HepG2 (cell line): ENCODE results near the gene LRRC8C. TPM values are rescaled to one million over a fixed set of nuclear protein-coding genes. Genes with fewer than 3 reads are reported as not detected.

Experiments
- FOSL1 ChIP-seq: sonication (generic); formaldehyde crosslinking; IDR thresholded peaks from 2 replicates; pipeline ENCODE4 v1.9.0; 2021; ENCODE audit warnings: missing genetic modification reagents, borderline replicate concordance
- HES4 ChIP-seq: sonication (generic); formaldehyde crosslinking; IDR thresholded peaks from 2 replicates; pipeline ENCODE4 v1.9.0; 2021; ENCODE audit warnings: mild to moderate bottlenecking, missing genetic modification reagents, borderline replicate concordance
- NBN ChIP-seq: fragments of 450-650 bp; conservative IDR thresholded peaks from 2 replicates; pipeline ENCODE4 v1.6.1; 2017
- NCOA5 ChIP-seq: sonication (generic); formaldehyde crosslinking; IDR thresholded peaks from 2 replicates; pipeline ENCODE4 v1.4.0; 2020; ENCODE audit warnings: missing genetic modification reagents
- RXRA ChIP-seq: sonication (generic); formaldehyde crosslinking; IDR thresholded peaks from 2 replicates; pipeline ENCODE4 v1.5.1; 2020; ENCODE audit warnings: missing genetic modification reagents
- SMARCC2 ChIP-seq: fragments of 450-650 bp; IDR thresholded peaks from 2 replicates; pipeline ENCODE4 v1.6.1; 2017; ENCODE audit warnings: antibody characterized with exemption, mild to moderate bottlenecking
- SPEN ChIP-seq: sonication (generic); formaldehyde crosslinking; IDR thresholded peaks from 2 replicates; pipeline ENCODE4 v1.5.1; 2020; ENCODE audit warnings: low read depth, mild to moderate bottlenecking, missing genetic modification reagents
- polyA plus RNA-seq, 8 experiments: library from polyadenylated mRNA; depleted of rRNA in 3 of 8; stranded (reverse) in 7 of 8; unstranded in 1 of 8; fragments of >200 nt; fragmentation: Illumina TruSeq in 4 of 8; extraction: Trizol in 4 of 8; gene quantifications; 2 replicates each; pipeline versions ENCODE4 v1.2.1 to v1.2.3, GENCODE V29; 2011 to 2016; ENCODE audit warnings: low read depth in 4 of 8, missing spikeins in 1 of 8, mixed read lengths in 1 of 8; ENCODE audit not compliant: insufficient read depth in 1 of 8
- total RNA-seq, 5 experiments: library from RNA; depleted of rRNA; stranded (reverse); fragments of >200 nt; fragmentation: Illumina TruSeq; extraction: Trizol; gene quantifications; 2 replicates each; pipeline ENCODE4 v1.2.3, GENCODE V29; 2016; ENCODE audit warnings: low read depth in 1 of 5
- TF ChIP-seq, protein P1 (sequence below): sonication (generic); formaldehyde crosslinking; IDR thresholded peaks from 2 replicates; pipeline ENCODE4 v1.4.0; 2020; ENCODE audit warnings: missing genetic modification reagents, borderline replicate concordance
- TF ChIP-seq, protein P2 (sequence below): IDR thresholded peaks from 2 replicates; pipeline ENCODE4 v1.4.0; 2020; ENCODE audit warnings: mild to moderate bottlenecking, missing genetic modification reagents
- TF ChIP-seq, protein P3 (sequence below), 2 experiments: fragments of 450-650 bp in 1 of 2; sonication (generic) in 1 of 2; formaldehyde crosslinking in 1 of 2; IDR thresholded peaks; 2 replicates each; pipeline versions ENCODE4 v1.6.1 to v1.8.0; 2016 to 2022; ENCODE audit warnings: antibody characterized with exemption in 1 of 2, mild to moderate bottlenecking in 1 of 2, missing genetic modification reagents in 1 of 2

The LRRC8C gene
- total and polyA plus RNA-seq, 2 of the 13 experiments (the other 11 are each of a cell fraction or from before 2014, with no cell fraction given): 0.22 to 0.32 TPM

DNA sequence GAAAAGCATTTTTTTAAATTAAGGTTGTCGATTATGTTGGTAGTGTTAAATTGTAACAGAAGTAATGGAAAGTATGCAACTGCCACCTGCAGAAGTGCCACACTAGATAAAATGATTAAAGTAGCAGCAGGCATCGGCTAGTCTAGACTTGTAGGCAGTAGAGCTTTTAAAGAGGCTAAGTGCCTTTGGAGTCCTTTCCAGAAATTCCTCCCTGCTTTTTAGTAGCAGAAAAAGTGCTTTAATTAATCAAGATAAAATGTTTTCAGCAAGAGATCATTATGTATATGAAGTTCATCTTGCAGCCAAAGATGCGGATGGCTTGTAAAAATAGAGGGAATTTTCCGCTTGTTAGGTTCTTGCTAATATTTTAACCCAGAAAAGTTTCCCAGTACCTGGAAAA lies 100.8 kb downstream of the LRRC8C start (continued):
- TF ChIP-seq, protein P1, sequence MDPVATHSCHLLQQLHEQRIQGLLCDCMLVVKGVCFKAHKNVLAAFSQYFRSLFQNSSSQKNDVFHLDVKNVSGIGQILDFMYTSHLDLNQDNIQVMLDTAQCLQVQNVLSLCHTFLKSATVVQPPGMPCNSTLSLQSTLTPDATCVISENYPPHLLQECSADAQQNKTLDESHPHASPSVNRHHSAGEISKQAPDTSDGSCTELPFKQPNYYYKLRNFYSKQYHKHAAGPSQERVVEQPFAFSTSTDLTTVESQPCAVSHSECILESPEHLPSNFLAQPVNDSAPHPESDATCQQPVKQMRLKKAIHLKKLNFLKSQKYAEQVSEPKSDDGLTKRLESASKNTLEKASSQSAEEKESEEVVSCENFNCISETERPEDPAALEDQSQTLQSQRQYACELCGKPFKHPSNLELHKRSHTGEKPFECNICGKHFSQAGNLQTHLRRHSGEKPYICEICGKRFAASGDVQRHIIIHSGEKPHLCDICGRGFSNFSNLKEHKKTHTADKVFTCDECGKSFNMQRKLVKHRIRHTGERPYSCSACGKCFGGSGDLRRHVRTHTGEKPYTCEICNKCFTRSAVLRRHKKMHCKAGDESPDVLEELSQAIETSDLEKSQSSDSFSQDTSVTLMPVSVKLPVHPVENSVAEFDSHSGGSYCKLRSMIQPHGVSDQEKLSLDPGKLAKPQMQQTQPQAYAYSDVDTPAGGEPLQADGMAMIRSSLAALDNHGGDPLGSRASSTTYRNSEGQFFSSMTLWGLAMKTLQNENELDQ (CRISPR knock-in tag): no peak
- TF ChIP-seq SMARCC2 (no peak), SPEN (CRISPR knock-in tag) (no peak), NCOA5 (CRISPR knock-in tag) (no peak), HES4 (CRISPR knock-in tag) (no peak), NBN (no peak), RXRA (CRISPR knock-in tag) (no peak), FOSL1 (CRISPR knock-in tag) (no peak)
- TF ChIP-seq, protein P2, sequence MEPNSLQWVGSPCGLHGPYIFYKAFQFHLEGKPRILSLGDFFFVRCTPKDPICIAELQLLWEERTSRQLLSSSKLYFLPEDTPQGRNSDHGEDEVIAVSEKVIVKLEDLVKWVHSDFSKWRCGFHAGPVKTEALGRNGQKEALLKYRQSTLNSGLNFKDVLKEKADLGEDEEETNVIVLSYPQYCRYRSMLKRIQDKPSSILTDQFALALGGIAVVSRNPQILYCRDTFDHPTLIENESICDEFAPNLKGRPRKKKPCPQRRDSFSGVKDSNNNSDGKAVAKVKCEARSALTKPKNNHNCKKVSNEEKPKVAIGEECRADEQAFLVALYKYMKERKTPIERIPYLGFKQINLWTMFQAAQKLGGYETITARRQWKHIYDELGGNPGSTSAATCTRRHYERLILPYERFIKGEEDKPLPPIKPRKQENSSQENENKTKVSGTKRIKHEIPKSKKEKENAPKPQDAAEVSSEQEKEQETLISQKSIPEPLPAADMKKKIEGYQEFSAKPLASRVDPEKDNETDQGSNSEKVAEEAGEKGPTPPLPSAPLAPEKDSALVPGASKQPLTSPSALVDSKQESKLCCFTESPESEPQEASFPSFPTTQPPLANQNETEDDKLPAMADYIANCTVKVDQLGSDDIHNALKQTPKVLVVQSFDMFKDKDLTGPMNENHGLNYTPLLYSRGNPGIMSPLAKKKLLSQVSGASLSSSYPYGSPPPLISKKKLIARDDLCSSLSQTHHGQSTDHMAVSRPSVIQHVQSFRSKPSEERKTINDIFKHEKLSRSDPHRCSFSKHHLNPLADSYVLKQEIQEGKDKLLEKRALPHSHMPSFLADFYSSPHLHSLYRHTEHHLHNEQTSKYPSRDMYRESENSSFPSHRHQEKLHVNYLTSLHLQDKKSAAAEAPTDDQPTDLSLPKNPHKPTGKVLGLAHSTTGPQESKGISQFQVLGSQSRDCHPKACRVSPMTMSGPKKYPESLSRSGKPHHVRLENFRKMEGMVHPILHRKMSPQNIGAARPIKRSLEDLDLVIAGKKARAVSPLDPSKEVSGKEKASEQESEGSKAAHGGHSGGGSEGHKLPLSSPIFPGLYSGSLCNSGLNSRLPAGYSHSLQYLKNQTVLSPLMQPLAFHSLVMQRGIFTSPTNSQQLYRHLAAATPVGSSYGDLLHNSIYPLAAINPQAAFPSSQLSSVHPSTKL: no peak
- TF ChIP-seq, protein P3, sequence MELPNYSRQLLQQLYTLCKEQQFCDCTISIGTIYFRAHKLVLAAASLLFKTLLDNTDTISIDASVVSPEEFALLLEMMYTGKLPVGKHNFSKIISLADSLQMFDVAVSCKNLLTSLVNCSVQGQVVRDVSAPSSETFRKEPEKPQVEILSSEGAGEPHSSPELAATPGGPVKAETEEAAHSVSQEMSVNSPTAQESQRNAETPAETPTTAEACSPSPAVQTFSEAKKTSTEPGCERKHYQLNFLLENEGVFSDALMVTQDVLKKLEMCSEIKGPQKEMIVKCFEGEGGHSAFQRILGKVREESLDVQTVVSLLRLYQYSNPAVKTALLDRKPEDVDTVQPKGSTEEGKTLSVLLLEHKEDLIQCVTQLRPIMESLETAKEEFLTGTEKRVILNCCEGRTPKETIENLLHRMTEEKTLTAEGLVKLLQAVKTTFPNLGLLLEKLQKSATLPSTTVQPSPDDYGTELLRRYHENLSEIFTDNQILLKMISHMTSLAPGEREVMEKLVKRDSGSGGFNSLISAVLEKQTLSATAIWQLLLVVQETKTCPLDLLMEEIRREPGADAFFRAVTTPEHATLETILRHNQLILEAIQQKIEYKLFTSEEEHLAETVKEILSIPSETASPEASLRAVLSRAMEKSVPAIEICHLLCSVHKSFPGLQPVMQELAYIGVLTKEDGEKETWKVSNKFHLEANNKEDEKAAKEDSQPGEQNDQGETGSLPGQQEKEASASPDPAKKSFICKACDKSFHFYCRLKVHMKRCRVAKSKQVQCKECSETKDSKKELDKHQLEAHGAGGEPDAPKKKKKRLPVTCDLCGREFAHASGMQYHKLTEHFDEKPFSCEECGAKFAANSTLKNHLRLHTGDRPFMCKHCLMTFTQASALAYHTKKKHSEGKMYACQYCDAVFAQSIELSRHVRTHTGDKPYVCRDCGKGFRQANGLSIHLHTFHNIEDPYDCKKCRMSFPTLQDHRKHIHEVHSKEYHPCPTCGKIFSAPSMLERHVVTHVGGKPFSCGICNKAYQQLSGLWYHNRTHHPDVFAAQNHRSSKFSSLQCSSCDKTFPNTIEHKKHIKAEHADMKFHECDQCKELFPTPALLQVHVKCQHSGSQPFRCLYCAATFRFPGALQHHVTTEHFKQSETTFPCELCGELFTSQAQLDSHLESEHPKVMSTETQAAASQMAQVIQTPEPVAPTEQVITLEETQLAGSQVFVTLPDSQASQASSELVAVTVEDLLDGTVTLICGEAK (IDR thresholded peaks at IDR 0.05): no peak
- TF ChIP-seq, protein P3 (CRISPR knock-in tag; IDR thresholded peaks at IDR 0.05): no peak
